ENCODE measurements around the gene GPR61. TPM values are rescaled to one million over a fixed set of nuclear protein-coding genes. Genes with fewer than 3 reads are reported as not detected.

The GPR61 gene
- polyA plus RNA-seq, 3 donors from 2014 or later, result not detected

DNA sequence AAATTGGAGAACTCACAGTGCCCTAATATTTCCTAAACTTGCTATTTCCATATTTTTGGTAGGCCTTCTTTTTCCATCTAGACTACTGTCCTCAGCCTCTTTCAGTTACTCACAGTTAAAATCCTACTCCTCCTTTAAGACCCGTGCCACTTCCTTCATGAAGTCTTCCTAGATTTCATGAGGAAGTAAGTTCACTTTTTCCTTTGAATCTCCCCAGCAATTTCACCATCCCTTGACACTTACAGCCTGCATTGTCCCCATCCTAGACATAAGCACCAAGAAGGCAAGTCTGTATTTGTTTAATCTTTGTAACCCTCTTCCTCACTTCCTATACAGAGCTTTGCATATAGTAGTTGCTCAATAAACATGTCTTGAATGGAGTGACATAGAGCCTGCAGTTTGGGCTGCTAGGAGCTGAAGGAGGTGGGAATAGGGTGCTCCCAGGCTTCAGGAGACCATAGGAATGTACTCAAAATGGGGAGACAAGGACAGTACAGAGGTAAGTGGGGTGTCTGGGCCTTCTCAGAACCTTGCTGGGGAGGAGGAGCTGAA lies 5.3 kb upstream of the GPR61 start:
- no peaks in the 10 kb centered on the region for H3K9me3 Mint-ChIP-seq
- peaks cover 0 to 6% (median 4%) of the 10 kb centered on the region in 3 donors for H3K27me3 Mint-ChIP-seq (ENCODE audit: low read depth in 3 of 3)
- H3K36me3 Mint-ChIP-seq, result no peaks in the 10 kb centered on the region
- no peak for DNase-seq
- peak overlapping the region in 1 of 6 donors; percentile 7 for H3K27ac Mint-ChIP-seq
- H3K4me1 Mint-ChIP-seq, result peaks cover 10 to 11% of the 10 kb centered on the region in 2 donors
- peak overlapping the region in 1 of 5 donors; percentile 7 for H3K4me3 Mint-ChIP-seq

GRCh38 chr1:109535481-109535880 lies 4.2 kb upstream of the GPR61 start:
- no peak overlapping the region for H3K27ac Mint-ChIP-seq
- H3K4me3 Mint-ChIP-seq, result no peak overlapping the region
- H3K4me1 Mint-ChIP-seq, result peaks cover 10 to 11% of the 10 kb centered on the region in 2 donors
- no peak for DNase-seq
- H3K27me3 Mint-ChIP-seq (ENCODE audit: low read depth in 3 of 3), result peaks cover 0 to 6% (median 4%) of the 10 kb centered on the region in 3 donors
- H3K36me3 Mint-ChIP-seq, result no peaks in the 10 kb centered on the region
- no peaks in the 10 kb centered on the region for H3K9me3 Mint-ChIP-seq

GRCh38 chr1:109535971-109536491 lies 3.6 kb upstream of the GPR61 start:
- H3K4me3 Mint-ChIP-seq, result no peak overlapping the region
- peaks cover 10 to 11% of the 10 kb centered on the region in 2 donors for H3K4me1 Mint-ChIP-seq

DNA sequence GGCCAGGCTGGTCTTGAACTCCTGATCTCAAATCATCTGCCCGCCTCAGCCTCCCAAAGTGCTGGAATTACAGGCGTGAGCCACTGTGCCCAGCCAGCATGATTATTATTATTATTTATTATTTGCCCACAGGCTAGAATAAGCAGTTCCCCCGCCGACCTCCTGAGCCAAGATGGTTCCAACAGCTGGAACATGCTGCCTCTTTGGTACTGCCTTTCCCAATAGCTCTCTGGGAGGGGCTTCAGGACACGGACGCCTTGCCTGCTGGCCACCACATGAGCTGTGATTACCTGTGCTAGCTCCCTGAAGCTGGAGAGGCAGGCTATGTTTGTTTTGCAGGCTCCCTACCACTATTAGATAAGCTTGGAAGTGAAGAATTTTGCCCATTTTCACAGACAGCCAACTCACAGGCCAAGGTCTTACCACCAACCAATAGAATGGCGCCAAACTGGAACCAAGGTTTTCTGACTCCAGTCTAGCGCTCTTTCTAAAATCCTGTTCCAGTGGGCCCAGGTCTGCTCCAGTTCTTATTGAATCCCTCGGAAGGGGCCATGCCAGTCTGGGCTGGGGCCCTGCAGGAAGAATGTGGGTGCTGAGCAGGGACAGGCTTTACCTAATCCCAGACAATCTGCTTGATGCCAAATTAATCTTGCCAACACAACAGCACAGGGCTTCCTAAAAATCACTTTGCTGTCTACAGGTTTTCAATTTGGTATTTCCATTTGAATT lies 2.1 kb upstream of the GPR61 start:
- no peak for DNase-seq
- H3K4me1 Mint-ChIP-seq, result peaks cover 3 to 5% of the 10 kb centered on the region in 2 donors
- H3K27ac Mint-ChIP-seq, result no peak overlapping the region
- H3K4me3 Mint-ChIP-seq, result no peak overlapping the region
- peaks cover 0 to 6% (median 4%) of the 10 kb centered on the region in 3 donors for H3K27me3 Mint-ChIP-seq (ENCODE audit: low read depth in 3 of 3)
- no peaks in the 10 kb centered on the region for H3K9me3 Mint-ChIP-seq
- H3K36me3 Mint-ChIP-seq, result no peaks in the 10 kb centered on the region

More at GRCh38 chr1:109535971-109536491, 3.6 kb upstream of the GPR61 start:
- no peaks in the 10 kb centered on the region for H3K9me3 Mint-ChIP-seq
- DNase-seq, result no peak
- H3K27ac Mint-ChIP-seq, result no peak overlapping the region
- H3K36me3 Mint-ChIP-seq, result no peaks in the 10 kb centered on the region
- peaks cover 0 to 6% (median 4%) of the 10 kb centered on the region in 3 donors for H3K27me3 Mint-ChIP-seq (ENCODE audit: low read depth in 3 of 3)

DNA sequence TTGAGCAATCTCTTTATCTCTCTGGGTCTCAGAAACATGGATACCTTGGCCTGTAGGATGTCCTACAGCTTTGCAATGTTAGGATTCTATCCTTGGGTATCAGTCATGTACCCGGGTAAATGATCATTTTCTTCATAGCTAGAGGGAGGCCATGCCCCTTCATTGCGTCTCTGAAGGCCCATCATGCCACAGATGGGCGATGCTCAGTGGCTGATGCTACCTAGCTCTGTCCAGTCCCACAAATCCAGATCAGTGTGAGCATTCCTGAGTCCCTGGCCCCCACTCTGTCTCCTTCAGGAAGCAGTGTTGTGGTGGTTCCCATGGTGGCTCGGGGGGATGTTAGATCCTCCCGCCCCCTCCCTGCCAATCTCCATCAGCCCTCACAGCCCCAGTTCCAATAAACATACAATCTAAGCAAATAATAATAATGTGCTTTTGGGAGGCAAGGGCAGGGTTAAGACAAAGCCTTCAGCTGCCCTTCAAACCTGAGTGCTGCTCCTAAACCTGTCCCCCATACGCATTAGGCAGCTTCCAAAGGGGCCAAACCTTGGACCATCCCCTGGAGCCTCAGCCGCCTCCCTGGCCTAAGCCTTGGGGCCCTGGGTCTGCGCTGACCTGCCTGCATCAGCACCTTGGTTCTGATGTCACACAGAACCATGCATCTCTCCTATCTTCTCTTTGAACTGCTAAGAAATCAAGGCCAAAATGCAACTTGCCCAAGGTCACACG lies 681 bp upstream of the GPR61 start:
- peaks cover 0 to 2% (median 0%) of the 10 kb centered on the region in 3 donors for H3K27me3 Mint-ChIP-seq (ENCODE audit: low read depth in 3 of 3)
- H3K4me1 Mint-ChIP-seq, result no peaks in the 10 kb centered on the region
- H3K4me3 Mint-ChIP-seq, result no peak overlapping the region
- H3K9me3 Mint-ChIP-seq, result no peaks in the 10 kb centered on the region
- no peaks in the 10 kb centered on the region for H3K36me3 Mint-ChIP-seq
- DNase-seq, result no peak
- no peak overlapping the region for H3K27ac Mint-ChIP-seq

DNA sequence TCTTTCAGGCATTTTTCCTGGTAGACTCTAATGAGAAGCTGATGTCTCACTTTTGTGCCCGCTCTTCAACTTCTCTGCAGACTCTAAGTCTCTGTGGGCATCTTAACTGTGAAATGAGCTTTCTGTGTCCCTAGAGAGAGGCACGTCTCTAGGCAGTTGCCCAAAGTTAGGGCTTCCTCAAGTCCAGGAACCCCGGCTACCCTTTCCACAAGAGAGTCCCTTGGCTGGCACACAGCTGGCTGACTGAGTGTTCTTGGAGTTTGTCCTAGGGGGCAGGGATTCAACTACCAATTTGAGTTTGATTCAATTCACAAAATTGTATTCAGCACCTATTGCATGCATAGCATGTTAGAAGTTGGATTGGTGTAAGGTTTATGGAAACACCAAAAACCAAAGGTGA lies 1.4 kb downstream of the GPR61 start:
- H3K4me3 Mint-ChIP-seq, result no peak overlapping the region
- no peaks in the 10 kb centered on the region for H3K9me3 Mint-ChIP-seq
- no peaks in the 10 kb centered on the region for H3K27me3 Mint-ChIP-seq (ENCODE audit: low read depth in 3 of 3)
- peaks cover under 1 to 2% of the 10 kb centered on the region in 2 donors for H3K4me1 Mint-ChIP-seq
- no peaks in the 10 kb centered on the region for H3K36me3 Mint-ChIP-seq
- DNase-seq, result no peak
- no peak overlapping the region for H3K27ac Mint-ChIP-seq

- Mint-ChIP-seq H3K36me3 (no peaks in the 10 kb centered on the region), H3K27me3 (ENCODE audit: low read depth in 3 of 3) (peaks cover 0 to 2% (median 0%) of the 10 kb centered on the region in 3 donors), H3K4me3 (no peak overlapping the region), H3K4me1 (peaks cover 16 to 18% of the 10 kb centered on the region in 2 donors), H3K27ac (no peak overlapping the region), H3K9me3 (no peaks in the 10 kb centered on the region)
- no peak for DNase-seq
Observed at GRCh38 chr1:109542657-109543056, 3.0 kb downstream of the GPR61 start.

DNA sequence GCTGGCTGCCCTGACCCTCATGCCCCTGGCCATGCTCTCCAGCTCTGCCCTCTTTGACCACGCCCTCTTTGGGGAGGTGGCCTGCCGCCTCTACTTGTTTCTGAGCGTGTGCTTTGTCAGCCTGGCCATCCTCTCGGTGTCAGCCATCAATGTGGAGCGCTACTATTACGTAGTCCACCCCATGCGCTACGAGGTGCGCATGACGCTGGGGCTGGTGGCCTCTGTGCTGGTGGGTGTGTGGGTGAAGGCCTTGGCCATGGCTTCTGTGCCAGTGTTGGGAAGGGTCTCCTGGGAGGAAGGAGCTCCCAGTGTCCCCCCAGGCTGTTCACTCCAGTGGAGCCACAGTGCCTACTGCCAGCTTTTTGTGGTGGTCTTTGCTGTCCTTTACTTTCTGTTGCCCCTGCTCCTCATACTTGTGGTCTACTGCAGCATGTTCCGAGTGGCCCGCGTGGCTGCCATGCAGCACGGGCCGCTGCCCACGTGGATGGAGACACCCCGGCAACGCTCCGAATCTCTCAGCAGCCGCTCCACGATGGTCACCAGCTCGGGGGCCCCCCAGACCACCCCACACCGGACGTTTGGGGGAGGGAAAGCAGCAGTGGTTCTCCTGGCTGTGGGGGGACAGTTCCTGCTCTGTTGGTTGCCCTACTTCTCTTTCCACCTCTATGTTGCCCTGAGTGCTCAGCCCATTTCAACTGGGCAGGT lies 3.8 kb downstream of the GPR61 start:
- DNase-seq, result no peak
- Mint-ChIP-seq H3K4me3 (no peak overlapping the region), H3K9me3 (no peaks in the 10 kb centered on the region), H3K27me3 (ENCODE audit: low read depth in 3 of 3) (peaks cover 2 to 10% (median 3%) of the 10 kb centered on the region in 3 donors), H3K4me1 (peaks cover 21 to 26% of the 10 kb centered on the region in 2 donors), H3K36me3 (no peaks in the 10 kb centered on the region), H3K27ac (no peak overlapping the region)

DNA sequence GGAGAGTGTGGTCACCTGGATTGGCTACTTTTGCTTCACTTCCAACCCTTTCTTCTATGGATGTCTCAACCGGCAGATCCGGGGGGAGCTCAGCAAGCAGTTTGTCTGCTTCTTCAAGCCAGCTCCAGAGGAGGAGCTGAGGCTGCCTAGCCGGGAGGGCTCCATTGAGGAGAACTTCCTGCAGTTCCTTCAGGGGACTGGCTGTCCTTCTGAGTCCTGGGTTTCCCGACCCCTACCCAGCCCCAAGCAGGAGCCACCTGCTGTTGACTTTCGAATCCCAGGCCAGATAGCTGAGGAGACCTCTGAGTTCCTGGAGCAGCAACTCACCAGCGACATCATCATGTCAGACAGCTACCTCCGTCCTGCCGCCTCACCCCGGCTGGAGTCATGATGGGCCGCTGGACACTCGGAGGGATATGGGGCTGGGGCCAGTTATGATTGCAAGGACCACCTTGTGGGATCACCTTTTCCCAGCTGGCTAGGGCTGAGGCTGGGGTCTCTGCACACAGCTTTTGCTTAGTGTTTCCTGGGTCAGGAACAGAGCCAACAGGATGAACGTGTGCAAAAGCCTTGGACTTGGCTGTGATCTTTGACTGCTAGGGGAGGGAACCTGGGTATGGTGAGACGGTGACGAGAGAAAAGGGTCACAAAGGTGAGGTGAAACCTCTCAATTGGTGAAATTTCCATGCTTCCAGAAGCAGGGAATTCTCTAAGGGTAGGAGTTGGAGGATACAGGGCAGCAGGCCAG lies 4.5 kb downstream of the GPR61 start:
- Mint-ChIP-seq H3K27ac (peak overlapping the region in 1 of 6 donors; percentile 56), H3K27me3 (ENCODE audit: low read depth in 3 of 3) (peaks cover 5 to 17% (median 9%) of the 10 kb centered on the region in 3 donors)

DNA sequence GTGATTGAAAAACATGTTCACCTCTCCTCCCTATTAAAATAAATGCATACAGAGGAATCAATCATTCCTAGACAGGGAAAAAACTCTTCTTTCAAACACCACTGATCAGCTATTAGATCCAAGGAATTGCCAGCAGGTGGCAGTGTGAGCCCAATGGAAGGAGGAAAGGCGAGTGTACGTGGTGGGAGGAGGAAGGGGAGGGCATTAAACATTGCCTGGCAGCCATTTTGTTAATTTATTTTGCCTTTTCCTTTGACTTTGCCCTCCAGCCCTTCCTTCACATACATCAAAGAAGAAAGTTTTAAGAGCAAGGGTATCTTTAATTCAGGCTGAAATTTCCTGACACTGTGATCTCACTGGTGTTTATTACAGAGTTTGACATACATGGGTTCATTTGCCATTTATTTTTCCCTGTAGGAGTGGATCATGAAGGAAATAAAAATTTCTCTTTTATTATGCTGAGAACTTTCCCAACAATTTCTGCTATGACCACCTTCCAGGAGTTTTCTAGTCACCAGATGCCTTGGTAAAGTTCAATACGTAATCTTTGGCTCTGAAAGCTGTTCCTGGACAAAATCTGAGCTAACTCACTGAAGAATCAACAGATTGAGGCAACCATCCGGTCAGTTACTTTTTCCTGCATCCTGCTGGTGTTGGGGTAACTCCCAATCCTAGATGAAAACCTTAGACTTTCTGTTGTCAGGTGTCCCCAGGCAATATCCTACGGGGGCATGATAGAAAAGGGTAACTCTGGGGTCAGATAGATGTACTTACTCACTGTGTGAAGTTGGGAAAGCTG lies 6.8 kb downstream of the GPR61 start:
- Mint-ChIP-seq H3K4me3 (peak overlapping the region; percentile 93 to 99 (median 99)), H3K27ac (peak overlapping the region; percentile 95 to 99 (median 98)), H3K36me3 (no peaks in the 10 kb centered on the region), H3K27me3 (ENCODE audit: low read depth in 3 of 3) (peaks cover 5 to 22% (median 13%) of the 10 kb centered on the region in 3 donors), H3K9me3 (no peaks in the 10 kb centered on the region), H3K4me1 (peaks cover 45 to 56% of the 10 kb centered on the region in 2 donors)
- DNase-seq, result peak; percentile 83 to 86 (median 84)

More for the DNA sequence above, 4.5 kb downstream of the GPR61 start:
- no peaks in the 10 kb centered on the region for H3K9me3 Mint-ChIP-seq
- H3K36me3 Mint-ChIP-seq, result no peaks in the 10 kb centered on the region
- no peak for DNase-seq
- no peak overlapping the region for H3K4me3 Mint-ChIP-seq
- H3K4me1 Mint-ChIP-seq, result peaks cover 27 to 33% of the 10 kb centered on the region in 2 donors

DNA sequence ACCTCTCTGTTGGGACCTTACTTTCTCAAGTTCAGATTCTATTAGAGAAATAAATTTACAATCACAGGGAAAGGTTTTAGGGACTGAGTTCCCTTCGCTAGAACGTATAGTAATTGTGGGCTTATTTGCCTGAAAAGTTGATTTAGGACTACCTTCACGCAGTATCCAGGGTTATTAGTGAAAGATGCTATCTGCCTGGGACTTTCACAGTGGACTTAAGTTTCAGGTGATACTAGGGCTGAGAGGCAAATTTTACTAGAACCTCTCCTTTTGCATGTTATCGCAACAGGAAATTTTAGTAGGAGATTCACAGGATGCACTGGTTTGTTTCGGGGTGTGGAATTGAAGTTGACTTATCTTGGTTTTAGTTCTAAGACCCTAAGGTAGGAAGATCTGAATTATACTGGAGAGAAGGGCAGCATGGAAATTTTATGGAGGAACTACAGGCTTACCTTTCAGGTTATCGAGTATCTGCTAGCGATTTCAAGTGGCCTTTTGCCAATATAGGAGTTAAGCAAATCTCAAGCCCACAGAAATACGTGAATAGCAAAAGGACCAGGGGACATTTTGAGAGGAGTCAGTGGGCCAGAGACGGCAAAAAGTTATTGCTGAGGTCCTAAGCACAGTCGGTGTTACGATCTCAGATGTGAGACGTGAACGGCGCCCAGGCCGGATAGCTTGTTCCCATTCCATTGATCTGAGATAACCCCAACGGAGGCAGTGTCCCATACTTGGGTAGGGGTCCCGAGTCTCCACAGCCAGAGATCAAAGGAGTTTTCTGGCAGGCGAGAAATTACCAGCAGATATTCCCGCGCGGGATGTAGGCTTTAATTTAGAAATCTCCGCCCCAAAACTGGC lies 8.0 kb downstream of the GPR61 start:
- H3K36me3 Mint-ChIP-seq, result no peaks in the 10 kb centered on the region
- H3K27ac Mint-ChIP-seq, result peak overlapping the region; percentile 95 to 99 (median 98)
- peaks cover 50 to 62% of the 10 kb centered on the region in 2 donors for H3K4me1 Mint-ChIP-seq
- peaks cover 5 to 22% (median 13%) of the 10 kb centered on the region in 3 donors for H3K27me3 Mint-ChIP-seq (ENCODE audit: low read depth in 3 of 3)
- no peaks in the 10 kb centered on the region for H3K9me3 Mint-ChIP-seq
- peak overlapping the region; percentile 93 to 99 (median 99) for H3K4me3 Mint-ChIP-seq
- DNase-seq, result peak in 1 of 3 donors; percentile 12

Data from immature natural killer cell (primary cell).